ENCODE measurements around the gene SLC47A2.

The SLC47A2 gene

GRCh38 chr17:19645734-19646201 lies 70.6 kb downstream of the SLC47A2 start:
- DNase-seq (ENCODE audit: low spot score) = no peak

- no peak for DNase-seq (ENCODE audit: low spot score)
Observed at GRCh38 chr17:19644493-19645210, 71.7 kb downstream of the SLC47A2 start.

DNA sequence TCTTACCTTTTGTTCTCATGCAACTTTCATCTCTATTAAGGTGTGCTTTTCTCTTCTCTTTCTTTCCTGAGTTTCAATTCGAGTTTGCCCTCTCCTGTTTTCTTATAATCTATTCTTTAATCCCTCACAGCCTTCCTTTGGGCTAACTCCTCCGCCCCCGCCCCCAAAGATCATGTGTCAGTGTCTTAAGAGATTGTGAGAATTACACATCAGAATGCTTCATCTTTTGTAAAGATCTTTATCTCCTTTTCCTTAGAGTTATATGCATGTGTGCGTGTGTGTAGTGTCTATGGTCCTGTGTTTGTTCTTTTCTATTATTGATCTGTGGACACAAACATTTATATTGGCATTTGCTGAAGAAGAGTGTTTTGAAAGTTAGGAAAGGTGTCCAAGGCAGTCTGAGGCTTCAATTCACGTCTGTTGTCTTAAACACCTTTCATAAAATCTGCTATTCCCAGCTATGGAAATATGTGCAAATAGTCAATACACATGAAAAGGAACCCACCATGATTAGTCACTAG lies 74.0 kb downstream of the SLC47A2 start:
- no peak for DNase-seq (ENCODE audit: low spot score)

GRCh38 chr17:19641687-19642372 lies 74.6 kb downstream of the SLC47A2 start:
- DNase-seq (ENCODE audit: low spot score) = no peak

GRCh38 chr17:19631905-19632304 lies 84.5 kb downstream of the SLC47A2 start:
- no peak for DNase-seq (ENCODE audit: low spot score)

GRCh38 chr17:19630661-19631060 lies 85.7 kb downstream of the SLC47A2 start:
- DNase-seq (ENCODE audit: low spot score) = no peak

DNA sequence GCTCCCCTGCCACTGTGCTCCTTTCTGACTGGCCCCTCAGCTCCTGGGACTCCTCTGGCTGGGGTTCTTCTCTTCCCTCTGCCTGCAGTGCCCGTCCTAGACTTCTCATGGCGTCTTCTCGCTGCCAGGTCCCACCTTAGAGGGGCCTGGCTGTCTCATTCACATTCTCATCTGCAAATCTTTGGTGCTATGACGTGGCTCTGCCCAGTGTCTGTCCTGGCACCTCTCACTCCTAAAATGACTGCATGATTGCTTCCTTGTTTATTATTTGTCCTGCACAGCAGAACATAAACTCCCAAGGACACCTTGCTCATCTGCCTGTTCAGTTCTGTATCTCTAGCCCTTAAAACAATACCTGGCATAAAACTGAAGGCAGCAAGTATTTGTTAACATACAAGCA lies 86.3 kb downstream of the SLC47A2 start:
- no peak for DNase-seq (ENCODE audit: low spot score)

DNA sequence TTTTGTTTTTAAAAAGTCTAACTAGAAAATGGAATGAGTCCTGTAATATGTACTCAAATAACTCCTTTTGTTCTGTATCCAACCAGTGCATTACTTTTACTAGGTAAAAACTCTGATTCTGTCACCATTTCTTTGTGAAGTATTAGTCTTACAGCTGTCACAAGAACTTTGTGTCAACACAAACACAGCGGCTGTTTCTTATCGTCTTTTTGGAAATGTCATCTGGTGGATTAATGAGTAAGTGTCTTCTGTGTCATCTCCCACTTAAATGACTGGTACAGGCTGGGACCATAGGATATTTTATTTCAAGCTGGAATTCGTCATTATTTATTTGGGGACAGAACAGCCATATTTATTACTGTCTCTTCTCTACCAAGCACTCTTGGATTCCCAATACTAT lies 86.9 kb downstream of the SLC47A2 start:
- no peak for DNase-seq (ENCODE audit: low spot score)
